HL-60 (cell line): ENCODE results near the gene PMEPA1.

Experiments used
- DNase-seq, 2 experiments: peaks; one replicate each; pipeline ENCODE4 v3.0.0-alpha.2; 2010 to 2020; ENCODE audit warnings: low read depth in 1 of 2, low spot score in 1 of 2
- H3K27ac ChIP-seq: fragments of 250-450 bp; sonication (Bioruptor Pico); replicated peaks from 2 replicates; pipeline ENCODE4 v1.5.1; 2020; ENCODE audit warnings: mild to moderate bottlenecking, moderate library complexity
- H3K27me3 ChIP-seq: fragments of 250-450 bp; sonication (Bioruptor Pico); 2 replicates; pipeline ENCODE4 v1.5.1; 2021; ENCODE audit warnings: mild to moderate bottlenecking, moderate library complexity; ENCODE audit not compliant: insufficient read depth, poor library complexity, severe bottlenecking
- H3K4me3 ChIP-seq: replicated peaks from 2 replicates; pipeline ENCODE4 v1.5.1; 2011; ENCODE audit warnings: mild to moderate bottlenecking, control low read depth, low read length; ENCODE audit not compliant: insufficient read depth
- CTCF ChIP-seq: IDR thresholded peaks from one replicate; pipeline ENCODE4 v1.5.1; 2011; ENCODE audit warnings: low read length, control low read depth, inconsistent platforms; ENCODE audit not compliant: insufficient read depth
- GABPA ChIP-seq: IDR thresholded peaks from 2 replicates; pipeline ENCODE4 v1.6.1; 2012; ENCODE audit warnings: low read depth
- POLR2AphosphoS5 ChIP-seq: IDR thresholded peaks from 2 replicates; pipeline ENCODE4 v1.6.1; 2012; ENCODE audit warnings: low read depth
- SPI1 ChIP-seq: IDR thresholded peaks from 2 replicates; pipeline ENCODE4 v1.6.1; 2012; ENCODE audit warnings: low read depth, mild to moderate bottlenecking, borderline replicate concordance
- TF ChIP-seq, protein P1 (sequence below): IDR thresholded peaks from 2 replicates; pipeline ENCODE4 v1.6.1; 2012; ENCODE audit warnings: low read depth; ENCODE audit not compliant: insufficient replicate concordance

The PMEPA1 gene

DNA sequence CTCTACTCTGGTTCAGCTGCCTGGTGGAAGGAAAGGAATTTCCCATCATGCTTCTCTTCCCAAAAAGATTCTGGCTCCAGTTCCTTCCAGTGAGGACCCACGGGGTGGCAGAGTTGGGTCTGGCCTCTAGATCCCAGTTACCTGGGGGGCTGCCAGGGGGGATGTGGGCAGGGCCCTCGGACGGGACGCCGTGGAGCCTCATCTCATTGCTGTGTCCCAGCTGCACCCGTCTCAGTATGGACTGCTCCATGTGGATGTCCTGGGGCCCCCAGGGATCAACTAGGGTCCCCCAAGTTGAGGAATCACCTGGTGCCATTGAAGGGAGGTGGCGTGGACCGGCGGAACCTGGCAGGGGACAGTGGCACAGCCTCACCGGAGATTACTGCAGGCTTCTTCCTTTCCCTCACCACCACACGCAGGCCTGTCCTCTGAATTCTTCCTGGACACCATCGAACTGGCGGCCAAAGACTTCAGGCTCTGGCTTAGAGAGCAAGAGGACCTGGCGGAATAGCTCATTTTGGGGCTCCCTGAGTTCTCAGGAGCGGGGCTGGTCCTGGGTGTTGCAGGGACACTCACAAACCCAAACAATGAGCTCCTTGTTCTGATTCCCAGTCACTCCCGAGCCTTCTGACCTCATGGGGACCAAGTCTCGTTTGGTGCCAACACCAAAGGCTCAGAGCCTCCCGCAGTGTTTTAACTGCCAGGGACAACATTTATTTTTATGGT lies 98.1 kb downstream of the PMEPA1 start:
- Histone ChIP-seq H3K27me3 (peaks cover 3% of the 10 kb centered on the region), H3K27ac (no peak overlapping the region), H3K4me3 (no peak overlapping the region)
- TF ChIP-seq, protein P1, sequence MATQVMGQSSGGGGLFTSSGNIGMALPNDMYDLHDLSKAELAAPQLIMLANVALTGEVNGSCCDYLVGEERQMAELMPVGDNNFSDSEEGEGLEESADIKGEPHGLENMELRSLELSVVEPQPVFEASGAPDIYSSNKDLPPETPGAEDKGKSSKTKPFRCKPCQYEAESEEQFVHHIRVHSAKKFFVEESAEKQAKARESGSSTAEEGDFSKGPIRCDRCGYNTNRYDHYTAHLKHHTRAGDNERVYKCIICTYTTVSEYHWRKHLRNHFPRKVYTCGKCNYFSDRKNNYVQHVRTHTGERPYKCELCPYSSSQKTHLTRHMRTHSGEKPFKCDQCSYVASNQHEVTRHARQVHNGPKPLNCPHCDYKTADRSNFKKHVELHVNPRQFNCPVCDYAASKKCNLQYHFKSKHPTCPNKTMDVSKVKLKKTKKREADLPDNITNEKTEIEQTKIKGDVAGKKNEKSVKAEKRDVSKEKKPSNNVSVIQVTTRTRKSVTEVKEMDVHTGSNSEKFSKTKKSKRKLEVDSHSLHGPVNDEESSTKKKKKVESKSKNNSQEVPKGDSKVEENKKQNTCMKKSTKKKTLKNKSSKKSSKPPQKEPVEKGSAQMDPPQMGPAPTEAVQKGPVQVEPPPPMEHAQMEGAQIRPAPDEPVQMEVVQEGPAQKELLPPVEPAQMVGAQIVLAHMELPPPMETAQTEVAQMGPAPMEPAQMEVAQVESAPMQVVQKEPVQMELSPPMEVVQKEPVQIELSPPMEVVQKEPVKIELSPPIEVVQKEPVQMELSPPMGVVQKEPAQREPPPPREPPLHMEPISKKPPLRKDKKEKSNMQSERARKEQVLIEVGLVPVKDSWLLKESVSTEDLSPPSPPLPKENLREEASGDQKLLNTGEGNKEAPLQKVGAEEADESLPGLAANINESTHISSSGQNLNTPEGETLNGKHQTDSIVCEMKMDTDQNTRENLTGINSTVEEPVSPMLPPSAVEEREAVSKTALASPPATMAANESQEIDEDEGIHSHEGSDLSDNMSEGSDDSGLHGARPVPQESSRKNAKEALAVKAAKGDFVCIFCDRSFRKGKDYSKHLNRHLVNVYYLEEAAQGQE = no peak
- TF ChIP-seq GABPA (no peak), POLR2AphosphoS5 (no peak), CTCF (no peak), SPI1 (no peak)
- no peak for DNase-seq

DNA sequence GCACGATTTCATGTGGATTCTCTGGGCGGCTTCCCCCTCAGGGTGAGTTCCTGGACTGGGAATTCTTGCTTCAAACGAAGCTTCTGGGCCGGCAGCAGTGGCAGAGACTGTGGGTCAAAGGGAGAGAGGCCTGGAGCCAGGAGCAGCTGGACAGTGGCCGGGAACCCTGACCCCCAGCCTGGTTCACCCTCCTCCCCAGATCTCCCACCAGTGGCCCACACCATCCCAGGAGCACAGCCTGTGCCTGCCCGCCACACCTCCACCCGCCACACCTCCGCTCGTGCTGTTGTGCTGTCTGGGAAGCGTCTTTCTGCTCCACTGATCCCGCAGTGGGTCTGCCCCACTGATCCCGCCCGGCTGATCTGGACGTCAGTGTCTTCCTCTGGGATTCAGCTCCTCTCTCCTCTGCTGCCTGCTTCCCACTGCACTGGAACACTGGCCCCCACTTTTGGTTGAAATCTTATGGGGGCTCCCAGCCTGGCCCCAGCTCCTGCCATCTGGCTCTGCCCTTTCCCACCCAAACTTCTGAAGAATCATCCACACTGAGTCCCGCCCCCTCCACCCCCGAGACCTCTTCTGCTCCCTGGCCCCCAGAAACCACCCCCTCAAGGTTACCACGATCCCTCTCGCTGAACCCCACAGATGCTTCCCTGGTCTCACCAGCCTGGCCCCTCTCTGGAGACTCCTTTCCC lies 99.4 kb downstream of the PMEPA1 start:
- Histone ChIP-seq H3K27me3 (peaks cover 8% of the 10 kb centered on the region), H3K27ac (no peak overlapping the region), H3K4me3 (no peak overlapping the region)
- no peak for DNase-seq
- TF ChIP-seq POLR2AphosphoS5 (no peak), CTCF (no peak), GABPA (no peak), SPI1 (no peak)
- TF ChIP-seq, protein P1 = no peak

- DNase-seq = no peak
- Histone ChIP-seq H3K27me3 (peaks cover 8% of the 10 kb centered on the region), H3K27ac (no peak overlapping the region), H3K4me3 (no peak overlapping the region)
- TF ChIP-seq POLR2AphosphoS5 = no peak
- TF ChIP-seq, protein P1 = no peak
- no peak for TF ChIP-seq GABPA
- no peak for TF ChIP-seq CTCF
- TF ChIP-seq SPI1 = no peak
These were observed 100.0 kb downstream of the PMEPA1 start for GRCh38 chr20:57609842-57610167.
